Karpas-422 (cell line): Measurements from ENCODE around the gene ZNF491. TPM values are rescaled to one million over a fixed set of nuclear protein-coding genes. Genes with fewer than 3 reads are reported as not detected.

Experiments used
- total RNA-seq: library from RNA; depleted of rRNA; stranded (reverse); fragments of >200 nt; shearing (Covaris generic); gene quantifications from 2 replicates; pipeline ENCODE4 v1.2.3, GENCODE V29; 2014; ENCODE audit warnings: low replicate concordance; rRNA removed

ZNF491 gene
- total RNA-seq, 1 experiment from 2014 or later: 3.1 TPM

Other genes starting within 250 kb of the ZNF491 start
- gene ELOF1, start 239.3 kb upstream of the ZNF491 start, total RNA-seq: 52.5 and 84.1 TPM in 2 replicates
- 24.0 and 55.1 TPM in 2 replicates for gene ACP5, start 220.9 kb upstream of the ZNF491 start, total RNA-seq
- gene ZNF627, start 201.0 kb upstream of the ZNF491 start, total RNA-seq: 19.9 and 27.7 TPM in 2 replicates
- 5.9 and 8.8 TPM in 2 replicates for gene ZNF823, start 59.6 kb upstream of the ZNF491 start, total RNA-seq
- gene ZNF441, start 31.5 kb upstream of the ZNF491 start, total RNA-seq: 15.8 and 16.4 TPM in 2 replicates
- gene ZNF440, start 15.8 kb downstream of the ZNF491 start, total RNA-seq: 19.2 and 19.6 TPM in 2 replicates
- gene ZNF439, start 50.2 kb downstream of the ZNF491 start, total RNA-seq: 16.5 and 19.4 TPM in 2 replicates
- gene ZNF69, start 89.3 kb downstream of the ZNF491 start, total RNA-seq: 6.6 and 12.9 TPM in 2 replicates
- gene ZNF700, start 126.6 kb downstream of the ZNF491 start, total RNA-seq: 15.8 and 29.9 TPM in 2 replicates
- 3.2 and 9.2 TPM in 2 replicates for gene ZNF763, start 166.5 kb downstream of the ZNF491 start, total RNA-seq
- gene ZNF433, start 237.2 kb downstream of the ZNF491 start, total RNA-seq: 4.4 and 6.0 TPM in 2 replicates